Stimulated activated effector memory CD8-positive, alpha-beta T cell treated with anti-CD3 and anti-CD28 coated beads, Interleukin-12 subunit alpha, Interleukin-12 subunit beta, amount 100 ng/mL, for 72 hours (primary cell): Measurements from ENCODE around the gene C6orf15.

ENCODE experiments used
- ATAC-seq: fragments of 150-1000 bp; cut with Tn5 transposase; 2 replicates; pipeline ENCODE4 v1.10.0; 2021
- DNase-seq, 2 donors: peaks; one replicate each; pipeline ENCODE4 v3.0.0; 2021 to 2022; ENCODE audit warnings: low spot score in 2 of 2
- H3K27ac Mint-ChIP-seq: one replicate; pipeline ENCODE4 v1.8.0; 2022; ENCODE audit warnings: mild to moderate bottlenecking, mixed read lengths
- H3K36me3 Mint-ChIP-seq: one replicate; pipeline ENCODE4 v1.8.0; 2022; ENCODE audit warnings: mild to moderate bottlenecking, mixed read lengths
- H3K4me1 Mint-ChIP-seq: one replicate; pipeline ENCODE4 v1.8.0; 2022; ENCODE audit warnings: mixed read lengths
- H3K4me3 Mint-ChIP-seq: one replicate; pipeline ENCODE4 v1.8.0; 2022; ENCODE audit warnings: mild to moderate bottlenecking, mixed read lengths
- H3K9me3 Mint-ChIP-seq: one replicate; pipeline ENCODE4 v1.8.0; 2022; ENCODE audit warnings: mixed read lengths

C6orf15 gene

GRCh38 chr6:31121131-31121790, 8.9 kb upstream of the C6orf15 start:
- H3K36me3 Mint-ChIP-seq: no peaks in the 10 kb centered on the region

GRCh38 chr6:31120151-31120915, 8.0 kb upstream of the C6orf15 start, which contains the start of gene CDSN:
CDSN (minus strand) TSS chr6:31120446; CDS start chr6:31120419, 27 bp downstream.
- H3K4me1 Mint-ChIP-seq: peaks cover 7% of the 10 kb centered on the region
- no peak for ATAC-seq
- no peaks in the 10 kb centered on the region for H3K36me3 Mint-ChIP-seq
- no peak within 1 kb of the TSS for H3K4me3 Mint-ChIP-seq
- no peak for DNase-seq
- no peaks in the 10 kb centered on the region for H3K9me3 Mint-ChIP-seq
- no peak within 1 kb of the TSS for H3K27ac Mint-ChIP-seq

More at GRCh38 chr6:31121131-31121790, 8.9 kb upstream of the C6orf15 start:
- Mint-ChIP-seq H3K4me3 (no peak overlapping the region), H3K4me1 (peaks cover 7% of the 10 kb centered on the region), H3K27ac (no peak overlapping the region), H3K9me3 (no peaks in the 10 kb centered on the region)
- ATAC-seq (no peak), DNase-seq (no peak)

- no peaks in the 10 kb centered on the region for H3K9me3 Mint-ChIP-seq
- no peak for ATAC-seq
- H3K4me3 Mint-ChIP-seq: no peak overlapping the region
- H3K4me1 Mint-ChIP-seq: peaks cover 2% of the 10 kb centered on the region
- H3K36me3 Mint-ChIP-seq: no peaks in the 10 kb centered on the region
- H3K27ac Mint-ChIP-seq: no peak overlapping the region
- DNase-seq: no peak
Observed at GRCh38 chr6:31118178-31118577, 5.8 kb upstream of the C6orf15 start.

GRCh38 chr6:31116661-31117385, 4.4 kb upstream of the C6orf15 start:
- Mint-ChIP-seq H3K4me3 (no peak overlapping the region), H3K27ac (peak overlapping the region; percentile 78), H3K9me3 (no peaks in the 10 kb centered on the region), H3K4me1 (no peaks in the 10 kb centered on the region), H3K36me3 (no peaks in the 10 kb centered on the region)
- no peak for DNase-seq
- no peak for ATAC-seq

- Mint-ChIP-seq H3K27ac (peak overlapping the region; percentile 78), H3K4me3 (no peak overlapping the region), H3K4me1 (no peaks in the 10 kb centered on the region), H3K9me3 (no peaks in the 10 kb centered on the region), H3K36me3 (no peaks in the 10 kb centered on the region)
- DNase-seq (no peak), ATAC-seq (no peak)
Observed at GRCh38 chr6:31115941-31116560, 3.7 kb upstream of the C6orf15 start.

GRCh38 chr6:31114970-31115849, 2.8 kb upstream of the C6orf15 start:
- no peaks in the 10 kb centered on the region for H3K9me3 Mint-ChIP-seq
- no peak overlapping the region for H3K4me3 Mint-ChIP-seq
- H3K27ac Mint-ChIP-seq: peak overlapping the region; percentile 26
- H3K36me3 Mint-ChIP-seq: no peaks in the 10 kb centered on the region
- no peaks in the 10 kb centered on the region for H3K4me1 Mint-ChIP-seq
- no peak for DNase-seq
- no peak for ATAC-seq

- Mint-ChIP-seq H3K36me3 (no peaks in the 10 kb centered on the region), H3K4me1 (no peaks in the 10 kb centered on the region), H3K9me3 (no peaks in the 10 kb centered on the region), H3K4me3 (no peak within 1 kb of the TSS), H3K27ac (peak within 1 kb of the TSS; percentile 26)
- ATAC-seq (no peak), DNase-seq (no peak)
Observed at GRCh38 chr6:31114541-31114878, 2.1 kb upstream of the C6orf15 start, which contains the start of gene PSORS1C1. PSORS1C1 (plus strand) TSS chr6:31114800; CDS start chr6:31129633, 14,833 bp downstream.

- no peak for ATAC-seq
- no peaks in the 10 kb centered on the region for H3K4me1 Mint-ChIP-seq
- no peak for DNase-seq
- no peaks in the 10 kb centered on the region for H3K9me3 Mint-ChIP-seq
- peak overlapping the region; percentile 26 for H3K27ac Mint-ChIP-seq
- no peak overlapping the region for H3K4me3 Mint-ChIP-seq
- no peaks in the 10 kb centered on the region for H3K36me3 Mint-ChIP-seq
Observed at GRCh38 chr6:31113861-31114540, 1.6 kb upstream of the C6orf15 start.

GRCh38 chr6:31111712-31112111, 663 bp downstream of the C6orf15 start:
- Mint-ChIP-seq H3K9me3 (no peaks in the 10 kb centered on the region), H3K36me3 (no peaks in the 10 kb centered on the region), H3K4me1 (no peaks in the 10 kb centered on the region), H3K27ac (no peak overlapping the region), H3K4me3 (no peak overlapping the region)
- no peak for ATAC-seq
- DNase-seq: no peak

- Mint-ChIP-seq H3K4me1 (no peaks in the 10 kb centered on the region), H3K36me3 (no peaks in the 10 kb centered on the region), H3K9me3 (no peaks in the 10 kb centered on the region), H3K4me3 (no peak overlapping the region), H3K27ac (no peak overlapping the region)
- DNase-seq (no peak), ATAC-seq (no peak)
Observed at GRCh38 chr6:31110825-31111582, 1.4 kb downstream of the C6orf15 start.

GRCh38 chr6:31107052-31107451, 5.3 kb downstream of the C6orf15 start:
- DNase-seq: no peak
- Mint-ChIP-seq H3K9me3 (no peaks in the 10 kb centered on the region), H3K27ac (peak overlapping the region; percentile 53), H3K4me3 (no peak overlapping the region), H3K4me1 (no peaks in the 10 kb centered on the region), H3K36me3 (no peaks in the 10 kb centered on the region)
- ATAC-seq: peak; percentile 51

- Mint-ChIP-seq H3K4me1 (no peaks in the 10 kb centered on the region), H3K4me3 (no peak overlapping the region), H3K27ac (no peak overlapping the region), H3K36me3 (no peaks in the 10 kb centered on the region), H3K9me3 (no peaks in the 10 kb centered on the region)
- ATAC-seq (no peak), DNase-seq (no peak)
Observed at GRCh38 chr6:31103136-31103535, 9.2 kb downstream of the C6orf15 start.

GRCh38 chr6:31098449-31098938, 13.9 kb downstream of the C6orf15 start:
- no peaks in the 10 kb centered on the region for H3K9me3 Mint-ChIP-seq
- H3K4me3 Mint-ChIP-seq: no peak overlapping the region
- DNase-seq: no peak
- H3K36me3 Mint-ChIP-seq: no peaks in the 10 kb centered on the region
- peaks cover 22% of the 10 kb centered on the region for H3K4me1 Mint-ChIP-seq
- no peak for ATAC-seq
- no peak overlapping the region for H3K27ac Mint-ChIP-seq
